Hepatocyte (in vitro differentiated cells): ENCODE data around the gene TIMM44.

Experiments
- CTCF ChIP-seq: fragments of 200-600 bp; sonication (generic); IDR thresholded peaks from 2 replicates; pipeline ENCODE4 v1.5.1; 2016; ENCODE audit warnings: antibody characterized with exemption, mild to moderate bottlenecking; ENCODE audit not compliant: poor library complexity
- EZH2phosphoT487 ChIP-seq: fragments of 200-600 bp; sonication (generic); IDR thresholded peaks from one replicate; pipeline ENCODE4 v1.6.1; 2018; ENCODE audit warnings: antibody characterized with exemption, mild to moderate bottlenecking, low read depth, moderate library complexity; ENCODE audit not compliant: unreplicated experiment, severe bottlenecking

GRCh38 chr19:7924241-7924640 is 19.2 kb downstream of the TIMM44 start:
- TF ChIP-seq CTCF (no peak), EZH2phosphoT487 (no peak)
